Measurements from ENCODE around the gene DNAH10. TPM values are rescaled to one million over a fixed set of nuclear protein-coding genes. Genes with fewer than 3 reads are reported as not detected.

DNAH10 gene
- total RNA-seq, 2 experiments from 2014 or later: 0.38 to 0.43 TPM

DNA sequence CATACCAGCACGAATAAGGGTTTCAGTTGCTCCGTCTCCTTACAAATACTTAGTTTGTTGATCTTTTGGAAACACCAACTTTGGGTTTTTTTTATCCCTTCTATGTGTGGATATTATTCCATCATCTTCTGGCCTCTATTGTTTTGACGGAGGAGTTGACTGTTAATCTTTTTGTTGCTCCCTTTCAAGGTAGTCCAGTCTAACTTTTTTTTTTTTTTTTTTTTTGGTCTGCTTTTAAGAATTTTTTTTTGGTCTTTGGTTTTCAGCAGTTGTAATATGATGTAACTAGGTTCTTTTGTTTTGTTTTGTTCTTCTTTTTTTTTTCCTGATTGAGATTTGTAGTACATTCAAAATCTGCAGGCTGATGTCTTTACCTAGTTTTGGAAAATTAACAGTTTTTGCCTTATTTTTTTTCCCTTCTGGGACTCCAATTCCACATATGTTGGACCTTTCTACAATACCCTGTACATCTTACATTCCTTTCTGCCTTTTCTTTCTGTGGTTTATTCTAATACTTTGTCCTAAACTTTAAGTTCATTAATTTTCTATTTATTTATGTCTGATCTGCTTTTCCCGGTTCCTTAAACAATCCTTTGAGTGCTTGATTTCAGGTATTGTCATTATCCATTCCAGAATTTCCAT lies 54.9 kb downstream of the DNAH10 start:
- ATAC-seq: no peak
- TF ChIP-seq, protein P1, sequence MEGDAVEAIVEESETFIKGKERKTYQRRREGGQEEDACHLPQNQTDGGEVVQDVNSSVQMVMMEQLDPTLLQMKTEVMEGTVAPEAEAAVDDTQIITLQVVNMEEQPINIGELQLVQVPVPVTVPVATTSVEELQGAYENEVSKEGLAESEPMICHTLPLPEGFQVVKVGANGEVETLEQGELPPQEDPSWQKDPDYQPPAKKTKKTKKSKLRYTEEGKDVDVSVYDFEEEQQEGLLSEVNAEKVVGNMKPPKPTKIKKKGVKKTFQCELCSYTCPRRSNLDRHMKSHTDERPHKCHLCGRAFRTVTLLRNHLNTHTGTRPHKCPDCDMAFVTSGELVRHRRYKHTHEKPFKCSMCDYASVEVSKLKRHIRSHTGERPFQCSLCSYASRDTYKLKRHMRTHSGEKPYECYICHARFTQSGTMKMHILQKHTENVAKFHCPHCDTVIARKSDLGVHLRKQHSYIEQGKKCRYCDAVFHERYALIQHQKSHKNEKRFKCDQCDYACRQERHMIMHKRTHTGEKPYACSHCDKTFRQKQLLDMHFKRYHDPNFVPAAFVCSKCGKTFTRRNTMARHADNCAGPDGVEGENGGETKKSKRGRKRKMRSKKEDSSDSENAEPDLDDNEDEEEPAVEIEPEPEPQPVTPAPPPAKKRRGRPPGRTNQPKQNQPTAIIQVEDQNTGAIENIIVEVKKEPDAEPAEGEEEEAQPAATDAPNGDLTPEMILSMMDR (IDR thresholded peaks at IDR 0.05): no peak
- Mint-ChIP-seq H3K4me3 (no peak overlapping the region), H3K27ac (no peak overlapping the region), H3K36me3 (ENCODE audit: low read depth) (no peaks in the 10 kb centered on the region), H3K27me3 (peaks cover 2% of the 10 kb centered on the region), H3K4me1 (ENCODE audit: low read depth) (no peaks in the 10 kb centered on the region), H3K9me3 (peaks cover 9% of the 10 kb centered on the region)
- intact Hi-C loops (cut with micrococcal nuclease): no loop called here
- DNase-seq: no peak
- ChIA-PET POLR2A (no interaction called here), CTCF (no interaction called here)

DNA sequence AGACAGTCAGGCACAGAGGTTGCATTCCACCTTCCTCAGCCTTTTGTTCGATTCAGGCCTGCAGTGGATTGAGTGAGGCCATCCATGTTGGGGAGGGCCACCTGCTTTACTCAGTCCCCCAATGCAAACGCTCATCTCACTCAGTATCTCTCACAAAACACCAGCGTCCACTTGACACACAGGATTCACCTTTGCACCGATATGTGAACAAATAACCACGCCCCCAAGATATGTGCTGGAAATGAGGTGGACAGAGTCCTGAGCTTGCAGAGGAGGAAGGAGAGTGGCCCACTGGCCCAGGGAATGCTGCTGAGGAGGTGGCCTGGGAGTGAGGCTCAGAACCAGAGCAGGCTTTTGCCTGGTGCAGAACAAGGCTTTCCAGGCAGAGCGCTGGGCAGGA lies 60.7 kb downstream of the DNAH10 start:
- Mint-ChIP-seq H3K9me3 (no peaks in the 10 kb centered on the region), H3K4me1 (ENCODE audit: low read depth) (peaks cover 3% of the 10 kb centered on the region), H3K36me3 (ENCODE audit: low read depth) (no peaks in the 10 kb centered on the region), H3K27me3 (peaks cover 4% of the 10 kb centered on the region), H3K27ac (no peak overlapping the region), H3K4me3 (no peak overlapping the region)
- DNase-seq (no peak), ATAC-seq (no peak)
- intact Hi-C loops (cut with micrococcal nuclease): no loop called here
- ChIA-PET POLR2A (no interaction called here), CTCF (no interaction called here)
- TF ChIP-seq, protein P1 (IDR thresholded peaks at IDR 0.05): no peak

DNA sequence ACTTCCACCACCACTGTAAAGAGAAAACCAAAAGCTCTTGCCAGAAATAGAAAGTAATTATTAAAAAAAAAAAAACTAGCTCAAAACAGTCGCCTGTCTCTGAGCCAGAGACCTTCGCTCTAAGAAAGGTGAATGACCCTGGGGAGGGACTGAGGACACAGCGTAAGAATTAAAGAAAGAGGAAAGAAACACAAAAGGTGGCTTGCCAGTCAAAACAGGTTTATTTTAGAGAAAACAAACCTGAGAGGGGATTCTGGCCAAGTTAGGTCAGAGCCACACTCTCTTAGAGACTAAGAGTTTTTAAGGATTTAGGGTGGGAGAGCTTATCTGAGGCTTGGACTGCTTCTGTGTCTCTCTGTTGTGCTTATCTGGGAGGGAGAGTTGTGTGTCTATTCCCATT lies 66.0 kb downstream of the DNAH10 start:
- ChIA-PET CTCF (no interaction called here), POLR2A (interaction anchor here (0.7 kb wide), 1 partner anchor 336 kb away, joined by 3 read pairs; no protein-coding TSS in a partner anchor)
- intact Hi-C loops (cut with micrococcal nuclease): no loop called here
- peaks cover 3% of the 10 kb centered on the region for H3K4me1 Mint-ChIP-seq (ENCODE audit: low read depth)
- H3K9me3 Mint-ChIP-seq: no peaks in the 10 kb centered on the region
- H3K4me3 Mint-ChIP-seq: no peak overlapping the region
- ATAC-seq (no peak), DNase-seq (no peak)
- peaks cover 3% of the 10 kb centered on the region for H3K27me3 Mint-ChIP-seq
- H3K36me3 Mint-ChIP-seq (ENCODE audit: low read depth): no peaks in the 10 kb centered on the region
- no peak overlapping the region for H3K27ac Mint-ChIP-seq
- TF ChIP-seq, protein P1 (IDR thresholded peaks at IDR 0.05): no peak

DNA sequence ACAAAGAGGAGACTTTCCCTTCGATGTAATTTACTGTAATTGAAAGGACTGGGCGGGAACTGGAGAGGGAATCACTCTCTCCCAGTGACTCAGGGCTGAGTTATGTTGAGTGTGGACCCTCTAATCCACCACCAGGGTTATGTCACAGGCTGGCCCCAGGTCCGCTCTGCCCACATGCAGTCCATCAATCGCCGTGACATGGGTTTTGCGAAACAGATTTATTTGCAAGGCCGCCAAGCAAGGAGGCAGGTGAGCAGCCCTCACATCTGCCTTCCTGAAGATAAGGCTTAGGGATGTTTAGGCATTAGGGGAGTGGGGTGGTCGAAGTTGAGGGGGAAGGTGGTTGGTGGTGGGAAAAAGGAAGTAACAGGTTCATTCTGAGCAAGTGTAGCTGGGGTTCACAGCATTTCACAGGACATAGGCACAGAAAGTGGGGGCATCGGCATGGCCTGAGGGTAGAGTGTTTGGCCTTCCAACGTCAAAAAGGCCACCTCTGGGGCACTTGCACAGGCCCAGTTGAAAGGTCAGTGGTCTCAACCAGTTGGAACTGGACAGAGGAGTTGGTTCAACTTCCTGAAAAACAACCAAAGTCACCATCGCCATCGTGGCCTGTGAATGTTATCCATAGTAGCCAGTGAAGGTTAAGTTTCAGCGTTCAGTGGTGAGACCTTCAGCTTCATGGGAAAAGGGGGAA lies 66.9 kb downstream of the DNAH10 start:
- POLR2A ChIA-PET: no interaction called here
- intact Hi-C loops (cut with micrococcal nuclease): no loop called here
- no peak overlapping the region for H3K27ac Mint-ChIP-seq

DNA sequence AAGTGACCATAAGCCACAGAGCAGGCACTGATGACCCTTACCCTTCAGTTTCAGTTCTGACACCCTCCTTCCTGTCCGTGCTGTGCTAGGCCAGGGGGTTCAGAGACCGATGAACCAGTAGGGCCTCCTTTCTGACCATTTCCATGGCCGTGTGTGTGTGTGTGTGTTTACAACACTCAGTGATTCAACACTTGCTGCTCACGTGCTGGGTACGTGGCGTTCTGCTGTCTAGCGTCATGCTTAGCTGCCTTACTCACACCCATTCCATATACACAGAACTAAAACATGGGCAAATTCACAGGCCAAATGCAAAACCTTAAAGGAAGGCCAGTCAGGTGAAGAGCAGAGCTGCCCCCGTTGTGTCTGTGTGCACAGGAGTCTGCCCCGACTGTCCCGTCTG lies 67.5 kb downstream of the DNAH10 start:
- TF ChIP-seq, protein P1 (IDR thresholded peaks at IDR 0.05): no peak
- H3K27ac Mint-ChIP-seq: no peak overlapping the region
- DNase-seq (no peak), ATAC-seq (no peak)
- H3K27me3 Mint-ChIP-seq: peaks cover 3% of the 10 kb centered on the region
- POLR2A ChIA-PET: no interaction called here
- H3K36me3 Mint-ChIP-seq (ENCODE audit: low read depth): no peaks in the 10 kb centered on the region
- H3K4me3 Mint-ChIP-seq: no peak overlapping the region
- peaks cover 3% of the 10 kb centered on the region for H3K4me1 Mint-ChIP-seq (ENCODE audit: low read depth)
- intact Hi-C loops (cut with micrococcal nuclease): no loop called here
- CTCF ChIA-PET: interaction anchor here (1.2 kb wide), 1 partner anchor 13 kb away, joined by 3 read pairs; no protein-coding TSS in a partner anchor
- H3K9me3 Mint-ChIP-seq: no peaks in the 10 kb centered on the region

More for the DNA sequence above, 66.9 kb downstream of the DNAH10 start:
- H3K27me3 Mint-ChIP-seq: peaks cover 3% of the 10 kb centered on the region
- peaks cover 3% of the 10 kb centered on the region for H3K4me1 Mint-ChIP-seq (ENCODE audit: low read depth)
- DNase-seq: no peak
- H3K9me3 Mint-ChIP-seq: no peaks in the 10 kb centered on the region
- no peak overlapping the region for H3K4me3 Mint-ChIP-seq
- no peak for ATAC-seq
- CTCF ChIA-PET: no interaction called here
- TF ChIP-seq, protein P1 (IDR thresholded peaks at IDR 0.05): no peak
- H3K36me3 Mint-ChIP-seq (ENCODE audit: low read depth): no peaks in the 10 kb centered on the region

Measured in activated CD8-positive, alpha-beta T cell treated with anti-CD3 and anti-CD28 coated beads for 36 hours (primary cell).